B cell (primary cell): ENCODE measurements around the gene SERPINB7. TPM values are rescaled to one million over a fixed set of nuclear protein-coding genes. Genes with fewer than 3 reads are reported as not detected.

Experiments used
- ATAC-seq: fragments of 200-7000 bp; cut with Tn5 transposase; one replicate; pipeline ENCODE4 v1.10.0; 2021; ENCODE audit warnings: low read depth, mild to moderate bottlenecking, moderate number of reproducible peaks, moderate library complexity
- CTCF ChIA-PET: fragments of 350-600 bp; sonication (Branson Sonifier 250); formaldehyde crosslinking; loops from one replicate; lab custom pipeline; 2021; ENCODE audit warnings: antibody characterized with exemption, inconsistent platforms; lab: Charles Lee
- POLR2A ChIA-PET: fragments of 350-600 bp; sonication (Branson Sonifier 250); formaldehyde crosslinking; loops from one replicate; lab custom pipeline; 2021; ENCODE audit warnings: antibody characterized with exemption; lab: Charles Lee
- DNase-seq: peaks from one replicate; pipeline ENCODE4 v3.0.0; 2013
- H2AFZ ChIP-seq: 2 replicates; pipeline ENCODE4 v1.6.1; 2012; ENCODE audit warnings: mild to moderate bottlenecking, low read depth, low read length; ENCODE audit not compliant: insufficient read depth, poor library complexity, severe bottlenecking
- H3K27ac ChIP-seq, 2 donors: 1 replicate in 1 of 2; 2 replicates in 1 of 2; pipeline ENCODE4 v1.5.1; 2012 to 2013; ENCODE audit warnings: low read length in 2 of 2, mild to moderate bottlenecking in 2 of 2, moderate library complexity in 1 of 2
- H3K27me3 ChIP-seq, 4 experiments: fragments of 200-600 bp in 1 of 4; sonication (generic) in 1 of 4; replicated peaks in 1 of 4; 1 replicate in 2 of 4; 2 replicates in 2 of 4; pipeline versions ENCODE4 v1.6.1 to v1.7.0; 2013 to 2016; ENCODE audit warnings: low read length in 3 of 4, mild to moderate bottlenecking in 2 of 4, mixed read lengths in 1 of 4, moderate library complexity in 1 of 4; ENCODE audit not compliant: insufficient read depth in 4 of 4, control insufficient read depth in 3 of 4; ENCODE audit errors: control extremely low read depth in 1 of 4
- H3K36me3 ChIP-seq, 2 experiments: replicated peaks in 1 of 2; 1 replicate in 1 of 2; 2 replicates in 1 of 2; pipeline versions ENCODE4 v1.6.1 to v1.7.1; 2013; ENCODE audit warnings: low read length in 1 of 2; ENCODE audit not compliant: insufficient read depth in 2 of 2, control insufficient read depth in 1 of 2; ENCODE audit errors: control extremely low read depth in 1 of 2, extremely low read depth in 1 of 2
- H3K4me1 ChIP-seq, 2 donors: fragments of 200-600 bp in 1 of 2; sonication (generic) in 1 of 2; 1 replicate in 1 of 2; 2 replicates in 1 of 2; pipeline versions ENCODE4 v1.5.1 to v1.6.1; 2013 to 2017; ENCODE audit warnings: low read length in 2 of 2; ENCODE audit not compliant: control insufficient read depth in 2 of 2, insufficient read depth in 2 of 2
- H3K4me2 ChIP-seq: replicated peaks from 2 replicates; pipeline ENCODE3; 2012; ENCODE audit warnings: mild to moderate bottlenecking, low read depth, low read length; ENCODE audit not compliant: poor library complexity, severe bottlenecking
- H3K4me3 ChIP-seq, 5 experiments: fragments of 200-600 bp in 1 of 5; sonication (generic) in 1 of 5; 1 replicate in 3 of 5; 2 replicates in 2 of 5; pipeline versions ENCODE4 v1.5.1 to v1.7.0; 2011 to 2016; ENCODE audit warnings: low read length in 4 of 5, mild to moderate bottlenecking in 4 of 5, low read depth in 2 of 5, control low read depth in 1 of 5, moderate library complexity in 1 of 5; ENCODE audit not compliant: insufficient read depth in 1 of 5; ENCODE audit errors: control extremely low read depth in 1 of 5, extremely low read depth in 1 of 5
- H3K79me2 ChIP-seq: fragments of 200-600 bp; sonication (generic); one replicate; pipeline ENCODE4 v1.6.0; 2016; ENCODE audit warnings: low read length; ENCODE audit not compliant: control insufficient read depth, insufficient read depth
- H3K9ac ChIP-seq: fragments of 200-600 bp; sonication (generic); 2 replicates; pipeline ENCODE4 v1.6.1; 2017; ENCODE audit warnings: mild to moderate bottlenecking, low read length, moderate library complexity
- H3K9me3 ChIP-seq, 3 donors: one replicate each; pipeline versions ENCODE4 v1.6.1 to v1.7.1; 2013; ENCODE audit warnings: low read length in 2 of 3; ENCODE audit not compliant: control insufficient read depth in 2 of 3, insufficient read depth in 1 of 3; ENCODE audit errors: control extremely low read depth in 1 of 3
- H4K20me1 ChIP-seq: 2 replicates; pipeline ENCODE4 v1.6.0; 2012; ENCODE audit warnings: mild to moderate bottlenecking, low read length; ENCODE audit not compliant: insufficient read depth, control insufficient read depth, poor library complexity, severe bottlenecking
- H3K27ac Mint-ChIP-seq: one replicate; pipeline ENCODE4 v1.8.0; 2021; ENCODE audit warnings: mixed read lengths
- H3K27me3 Mint-ChIP-seq: one replicate; pipeline ENCODE4 v1.8.0; 2021; ENCODE audit warnings: mixed read lengths
- H3K4me1 Mint-ChIP-seq: one replicate; pipeline ENCODE4 v1.8.0; 2021; ENCODE audit warnings: mixed read lengths
- H3K4me3 Mint-ChIP-seq: one replicate; pipeline ENCODE4 v1.8.0; 2021; ENCODE audit warnings: mixed read lengths
- H3K9me3 Mint-ChIP-seq: one replicate; pipeline ENCODE4 v1.8.0; 2022; ENCODE audit warnings: mixed read lengths; ENCODE audit not compliant: insufficient read depth
- CTCF ChIP-seq: fragments of 200-600 bp; IDR thresholded peaks from one replicate; pipeline ENCODE4 v1.8.0; 2022; ENCODE audit warnings: antibody characterized with exemption, mild to moderate bottlenecking
- EZH2 ChIP-seq: IDR thresholded peaks from 2 replicates; pipeline ENCODE4 v1.6.1; 2012; ENCODE audit warnings: borderline replicate concordance, low read depth, mild to moderate bottlenecking, moderate library complexity, low read length; ENCODE audit not compliant: insufficient read depth, poor library complexity, severe bottlenecking
- WGBS: methylation state at CpG from one replicate; pipeline ENCODE4 v1.1.5; 2013; ENCODE audit warnings: missing lambda C conversion rate; ENCODE audit not compliant: insufficient coverage; 5-methylcytosine and 5-hydroxymethylcytosine counted together
- intact Hi-C: fragments of 100-400 bp; cut with micrococcal nuclease; formaldehyde crosslinking; loops from one replicate; pipeline ENCODE4 v1.10.0; 2022
- polyA plus RNA-seq: library from polyadenylated mRNA; depleted of rRNA; stranded (reverse); fragments of >200 nt; gene quantifications from 2 replicates; pipeline ENCODE4 v1.2.3, GENCODE V29; 2012
- total RNA-seq, 2 donors: library from RNA; stranded (reverse); fragments of 120-200 nt in 1 of 2; gene quantifications; 1 replicate in 1 of 2; 2 replicates in 1 of 2; pipeline versions ENCODE4 v1.2.3 to v1.2.4, GENCODE V29; 2013 to 2022

SERPINB7 gene
- total and polyA plus RNA-seq, 2 donors (not counting 1 experiment from before 2014, with no cell fraction given): not detected

- H3K27me3 Mint-ChIP-seq: peaks cover 18% of the 10 kb centered on the region
- Histone ChIP-seq H3K79me2 (no peaks in the 10 kb centered on the region), H3K4me2 (no peak overlapping the region), H3K9ac (no peak overlapping the region), H3K36me3 (no peaks in the 10 kb centered on the region), H3K4me1 (no peaks in the 10 kb centered on the region), H3K27ac (no peak overlapping the region), H4K20me1 (no peaks in the 10 kb centered on the region), H2AFZ (no peak overlapping the region), H3K27me3 (no peaks in the 10 kb centered on the region), H3K9me3 (no peaks in the 10 kb centered on the region), H3K4me3 (no peak overlapping the region)
- CTCF ChIA-PET: interaction anchor here (0.5 kb wide), 1 partner anchor 14 kb away, joined by 7 read pairs; no protein-coding TSS in a partner anchor
- ATAC-seq: no peak
- WGBS: 46% methylated on average over 2 of the region's 4 CpGs
- TF ChIP-seq EZH2 (no peak), CTCF (no peak)
- H3K9me3 Mint-ChIP-seq: no peaks in the 10 kb centered on the region
- H3K27ac Mint-ChIP-seq: no peak overlapping the region
- DNase-seq: no peak
- intact Hi-C loops: no loop called here
- H3K4me3 Mint-ChIP-seq: no peak overlapping the region
- POLR2A ChIA-PET: no interaction called here
- H3K4me1 Mint-ChIP-seq: no peaks in the 10 kb centered on the region
Observed at GRCh38 chr18:63808125-63808524, 32.9 kb downstream of the SERPINB7 start.

GRCh38 chr18:63817441-63818051, 42.3 kb downstream of the SERPINB7 start:
- no peak overlapping the region for H3K9ac ChIP-seq
- H2AFZ ChIP-seq: no peak overlapping the region
- H3K9me3 ChIP-seq: peaks cover 1 to 8% (median 2%) of the 10 kb centered on the region in 3 donors
- H3K9me3 Mint-ChIP-seq: peaks cover 6% of the 10 kb centered on the region
- no peaks in the 10 kb centered on the region for H4K20me1 ChIP-seq
- ATAC-seq (no peak), DNase-seq (no peak)
- no peak overlapping the region for H3K4me2 ChIP-seq
- peaks cover 0 to 14% (median 6%) of the 10 kb centered on the region in 4 experiments for H3K27me3 ChIP-seq
- TF ChIP-seq EZH2 (no peak), CTCF (no peak)
- POLR2A ChIA-PET: no interaction called here
- no peaks in the 10 kb centered on the region for H3K79me2 ChIP-seq
- H3K27me3 Mint-ChIP-seq: peaks cover 25% of the 10 kb centered on the region
- 80% methylated on average over 1 of the region's 1 CpG for WGBS
- intact Hi-C loops: no loop called here
- no peaks in the 10 kb centered on the region for H3K4me1 Mint-ChIP-seq
- H3K27ac Mint-ChIP-seq: no peak overlapping the region
- no peak overlapping the region for H3K27ac ChIP-seq
- no peak overlapping the region for H3K4me3 ChIP-seq
- no peaks in the 10 kb centered on the region for H3K4me1 ChIP-seq
- H3K4me3 Mint-ChIP-seq: no peak overlapping the region
- no peaks in the 10 kb centered on the region for H3K36me3 ChIP-seq
- CTCF ChIA-PET: no interaction called here
